Sigmoid colon (tissue), 4 donors: Measurements from ENCODE around the gene OPN4.

Experiments used
- EP300 ChIP-seq, 4 donors: sonication (generic); formaldehyde crosslinking; IDR thresholded peaks; one replicate each; pipeline ENCODE4 v1.6.1; 2017; ENCODE audit warnings: antibody characterized with exemption in 4 of 4
- POLR2A ChIP-seq, 2 donors: fragments of 450-650 bp; IDR thresholded peaks; one replicate each; pipeline ENCODE4 v1.6.1; 2016; ENCODE audit warnings: antibody characterized with exemption in 2 of 2, mild to moderate bottlenecking in 2 of 2, moderate library complexity in 2 of 2
- POLR2AphosphoS5 ChIP-seq, 4 donors: sonication (generic); formaldehyde crosslinking; IDR thresholded peaks; one replicate each; pipeline ENCODE4 v1.6.1; 2017; ENCODE audit warnings: antibody characterized with exemption in 4 of 4
- TF ChIP-seq, protein P1 (sequence below), 4 experiments: fragments of 450-650 bp in 3 of 4; fragments of 200-600 bp in 1 of 4; IDR thresholded peaks; one replicate each; pipeline ENCODE4 v1.5.1; 2016 to 2019; ENCODE audit warnings: antibody characterized with exemption in 4 of 4, mild to moderate bottlenecking in 3 of 4, moderate library complexity in 2 of 4

- TF ChIP-seq EP300 (IDR thresholded peaks at IDR 0.05) (no peak), POLR2AphosphoS5 (IDR thresholded peaks at IDR 0.05) (no peak), POLR2A (IDR thresholded peaks at IDR 0.05) (no peak)
- TF ChIP-seq, protein P1, sequence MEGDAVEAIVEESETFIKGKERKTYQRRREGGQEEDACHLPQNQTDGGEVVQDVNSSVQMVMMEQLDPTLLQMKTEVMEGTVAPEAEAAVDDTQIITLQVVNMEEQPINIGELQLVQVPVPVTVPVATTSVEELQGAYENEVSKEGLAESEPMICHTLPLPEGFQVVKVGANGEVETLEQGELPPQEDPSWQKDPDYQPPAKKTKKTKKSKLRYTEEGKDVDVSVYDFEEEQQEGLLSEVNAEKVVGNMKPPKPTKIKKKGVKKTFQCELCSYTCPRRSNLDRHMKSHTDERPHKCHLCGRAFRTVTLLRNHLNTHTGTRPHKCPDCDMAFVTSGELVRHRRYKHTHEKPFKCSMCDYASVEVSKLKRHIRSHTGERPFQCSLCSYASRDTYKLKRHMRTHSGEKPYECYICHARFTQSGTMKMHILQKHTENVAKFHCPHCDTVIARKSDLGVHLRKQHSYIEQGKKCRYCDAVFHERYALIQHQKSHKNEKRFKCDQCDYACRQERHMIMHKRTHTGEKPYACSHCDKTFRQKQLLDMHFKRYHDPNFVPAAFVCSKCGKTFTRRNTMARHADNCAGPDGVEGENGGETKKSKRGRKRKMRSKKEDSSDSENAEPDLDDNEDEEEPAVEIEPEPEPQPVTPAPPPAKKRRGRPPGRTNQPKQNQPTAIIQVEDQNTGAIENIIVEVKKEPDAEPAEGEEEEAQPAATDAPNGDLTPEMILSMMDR (IDR thresholded peaks at IDR 0.05) = no peak
Measured at GRCh38 chr10:86662186-86663045, 8.1 kb downstream of the OPN4 start.
